NCI-H526 (cell line): Measurements from ENCODE around the gene SCN5A.

Experiments used
- DNase-seq, 2 experiments: peaks; one replicate each; lab custom pipeline; 2025; lab: John Stamatoyannopoulos, UW

Gene SCN5A

GRCh38 chr3:38647217-38647970 lies 2.1 kb downstream of the SCN5A start:
- DNase-seq: no peak

GRCh38 chr3:38646630-38647029 lies 2.9 kb downstream of the SCN5A start:
- DNase-seq: peak; percentile 26 to 57

GRCh38 chr3:38646062-38646461 lies 3.4 kb downstream of the SCN5A start:
- no peak for DNase-seq

- DNase-seq: no peak
These were observed 3.9 kb downstream of the SCN5A start for GRCh38 chr3:38645601-38646000.

GRCh38 chr3:38645076-38645475 lies 4.4 kb downstream of the SCN5A start:
- no peak for DNase-seq

- no peak for DNase-seq
These were observed 4.8 kb downstream of the SCN5A start for GRCh38 chr3:38644662-38645053.

- DNase-seq: no peak
These were observed 5.3 kb downstream of the SCN5A start for GRCh38 chr3:38644016-38644661.

- no peak for DNase-seq
These were observed 5.9 kb downstream of the SCN5A start for GRCh38 chr3:38643592-38643991.

- DNase-seq: no peak
These were observed 6.4 kb downstream of the SCN5A start for GRCh38 chr3:38643090-38643489.

GRCh38 chr3:38641461-38642110 lies 7.9 kb downstream of the SCN5A start:
- no peak for DNase-seq

GRCh38 chr3:38640661-38641452 lies 8.6 kb downstream of the SCN5A start:
- peak; percentile 37 to 73 for DNase-seq

GRCh38 chr3:38638354-38638753 lies 11.1 kb downstream of the SCN5A start:
- no peak for DNase-seq

- peak; percentile 87 to 93 for DNase-seq
These were observed 11.6 kb downstream of the SCN5A start for GRCh38 chr3:38637906-38638305.

GRCh38 chr3:38636881-38637280 lies 12.6 kb downstream of the SCN5A start:
- DNase-seq: peak in 1 of 2 experiments; percentile 20

GRCh38 chr3:38636464-38636863 lies 13.0 kb downstream of the SCN5A start:
- peak in 1 of 2 experiments; percentile 52 for DNase-seq

GRCh38 chr3:38634111-38634510 lies 15.4 kb downstream of the SCN5A start:
- no peak for DNase-seq

- DNase-seq: no peak
These were observed 16.5 kb downstream of the SCN5A start for GRCh38 chr3:38632989-38633388.

GRCh38 chr3:38630606-38631005 lies 18.9 kb downstream of the SCN5A start:
- DNase-seq: no peak

GRCh38 chr3:38630070-38630469 lies 19.4 kb downstream of the SCN5A start:
- DNase-seq: no peak

- DNase-seq: no peak
These were observed 20.7 kb downstream of the SCN5A start for GRCh38 chr3:38628835-38629234.

GRCh38 chr3:38627956-38628355 lies 21.5 kb downstream of the SCN5A start:
- peak; percentile 24 to 73 for DNase-seq

GRCh38 chr3:38626171-38626570 lies 23.3 kb downstream of the SCN5A start:
- no peak for DNase-seq
